NAMALWA (cell line): ENCODE data around the gene DOHH.
"Not testable (repeated sequence)": the region's sequence is repeated elsewhere in the genome, so short reads cannot be mapped to it uniquely, and the experiment has no call there.

Source experiments
- DNase-seq: peaks from one replicate; pipeline ENCODE4 v3.0.0-alpha.2; 2015; ENCODE audit warnings: low spot score

DOHH gene

DNA sequence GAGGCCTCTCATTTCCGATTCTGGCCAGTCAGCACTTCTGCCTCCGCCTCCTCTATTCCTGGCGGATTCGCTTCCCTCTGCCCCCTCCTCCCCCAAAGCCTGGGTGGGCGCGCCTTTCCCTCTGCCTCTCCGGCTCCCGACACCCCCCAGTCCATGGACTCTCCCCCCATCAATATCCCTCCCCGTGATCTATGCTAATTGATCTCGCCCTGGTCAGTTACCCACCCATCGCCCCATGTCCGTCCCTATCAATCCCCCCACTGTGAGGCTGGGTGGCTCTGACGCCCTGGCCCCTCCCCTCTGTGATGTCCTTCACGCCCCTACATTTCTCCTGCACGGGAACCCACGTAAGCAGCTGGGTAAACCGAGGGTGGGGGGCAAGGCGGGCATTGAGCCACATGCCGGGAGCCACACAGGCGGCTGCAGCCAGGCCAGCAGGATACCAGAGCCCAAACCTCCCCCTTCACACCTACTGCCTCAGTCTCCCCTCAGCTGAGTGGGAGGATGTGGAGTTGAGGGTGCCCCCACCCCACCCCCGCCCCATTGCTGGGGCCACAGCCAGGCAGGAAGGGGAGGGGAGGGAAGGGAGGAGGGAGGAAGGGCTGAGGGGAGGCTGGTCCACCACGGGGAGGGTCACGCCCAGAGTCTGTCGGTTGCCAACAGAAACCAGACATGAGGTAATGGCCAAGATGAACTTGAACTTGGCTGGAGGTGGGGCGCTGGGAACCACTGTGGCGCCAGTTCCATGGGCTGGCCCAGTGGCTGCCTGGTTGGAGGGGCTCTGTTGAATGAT is 41.2 kb downstream of the DOHH start:
- DNase-seq, result peak; percentile 35

GRCh38 chr19:3458229-3459088 is 42.0 kb downstream of the DOHH start:
- DNase-seq, result no peak

- no peak for DNase-seq
These were observed 42.8 kb downstream of the DOHH start for GRCh38 chr19:3457528-3458228.

DNA sequence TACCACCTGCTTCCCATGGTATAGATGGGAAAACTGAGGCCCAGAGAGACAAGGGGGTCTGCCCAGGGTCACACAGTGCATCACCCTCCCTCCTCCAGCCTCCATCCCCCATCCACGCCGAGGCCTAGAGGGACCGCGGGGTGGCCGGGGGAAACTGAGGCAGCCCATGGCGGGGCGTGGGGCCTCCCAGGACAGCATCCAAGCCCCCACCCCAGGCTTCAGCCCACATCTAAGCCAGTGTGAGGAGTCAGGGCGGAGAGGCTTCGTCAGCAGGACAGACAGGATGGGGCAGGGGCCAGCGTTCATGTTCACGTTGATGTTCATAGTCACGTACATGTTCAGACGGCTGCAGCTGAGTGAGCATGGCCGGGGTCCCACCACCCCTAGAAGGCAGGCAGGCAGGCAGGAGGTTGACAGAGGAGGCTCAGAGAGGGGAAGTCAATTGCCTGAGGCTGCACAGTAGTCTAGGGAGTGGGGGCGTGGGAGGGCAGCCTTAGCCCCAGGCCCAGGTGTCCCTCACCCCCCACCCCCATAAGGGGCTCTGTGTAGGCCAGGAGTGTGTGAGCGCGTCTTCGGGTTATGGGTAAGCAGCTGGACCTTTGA is 43.4 kb downstream of the DOHH start:
- no peak for DNase-seq

- no peak for DNase-seq
These were observed 44.4 kb downstream of the DOHH start for GRCh38 chr19:3455960-3456601.

DNA sequence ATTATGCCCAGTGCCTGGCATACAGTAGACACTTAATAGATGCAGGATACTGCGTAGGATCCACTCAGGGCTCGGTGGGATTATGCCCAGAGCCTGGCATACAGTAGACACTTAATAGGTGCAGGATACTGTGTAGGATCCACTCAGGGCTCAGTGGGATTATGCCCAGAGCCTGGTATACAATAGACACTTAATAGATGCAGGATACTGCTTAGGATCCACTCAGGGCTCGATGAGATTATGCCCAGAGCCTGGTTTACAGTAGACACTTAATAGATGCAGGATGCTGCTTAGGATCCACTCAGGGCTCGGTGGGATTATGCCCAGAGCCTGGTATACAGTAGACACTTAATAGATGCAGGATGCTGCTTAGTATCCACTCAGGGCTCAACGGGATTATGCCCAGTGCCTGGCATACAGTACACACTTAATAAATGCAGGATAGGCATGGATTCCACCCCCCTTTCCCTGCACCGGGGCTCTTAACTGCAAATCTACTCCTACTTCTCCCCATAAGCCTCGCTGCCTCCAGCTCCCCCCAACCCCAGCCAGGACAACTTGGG is 45.0 kb downstream of the DOHH start:
- no peak for DNase-seq

DNA sequence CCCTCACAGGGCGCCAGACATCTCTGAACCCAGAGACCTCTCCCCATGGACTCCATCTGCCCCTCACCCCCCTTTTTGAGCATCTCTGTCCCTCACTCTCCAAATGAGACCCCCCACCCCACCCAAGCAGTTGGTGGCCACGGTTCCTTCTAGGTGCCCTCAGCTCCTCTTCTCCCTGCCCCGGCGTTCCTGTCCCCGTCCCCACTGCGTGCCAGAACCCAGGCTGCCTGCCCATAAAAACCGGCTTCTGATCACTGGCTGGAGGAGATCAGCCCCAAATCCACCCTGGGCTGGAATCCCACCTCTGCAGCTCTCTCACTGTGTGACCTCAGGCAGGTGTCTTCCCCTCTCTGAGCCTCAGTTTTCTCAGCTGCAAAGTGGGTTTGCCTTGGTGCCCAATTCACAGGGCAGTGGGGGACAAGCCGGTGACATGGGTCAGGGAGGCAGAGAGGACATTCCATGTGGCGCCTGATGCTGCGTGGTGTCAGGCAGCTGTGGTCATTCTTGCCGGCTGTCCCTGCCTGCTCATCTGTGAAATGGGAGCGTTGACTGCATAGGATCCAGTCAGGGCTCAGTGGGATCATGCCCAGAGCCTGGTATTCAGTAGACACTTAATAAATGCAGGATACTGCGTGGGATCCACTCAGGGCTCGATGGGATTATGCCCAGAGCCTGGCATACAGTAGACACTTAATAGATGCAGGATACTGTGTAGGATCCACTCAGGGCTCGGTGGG is 45.6 kb downstream of the DOHH start:
- DNase-seq, result no peak

DNA sequence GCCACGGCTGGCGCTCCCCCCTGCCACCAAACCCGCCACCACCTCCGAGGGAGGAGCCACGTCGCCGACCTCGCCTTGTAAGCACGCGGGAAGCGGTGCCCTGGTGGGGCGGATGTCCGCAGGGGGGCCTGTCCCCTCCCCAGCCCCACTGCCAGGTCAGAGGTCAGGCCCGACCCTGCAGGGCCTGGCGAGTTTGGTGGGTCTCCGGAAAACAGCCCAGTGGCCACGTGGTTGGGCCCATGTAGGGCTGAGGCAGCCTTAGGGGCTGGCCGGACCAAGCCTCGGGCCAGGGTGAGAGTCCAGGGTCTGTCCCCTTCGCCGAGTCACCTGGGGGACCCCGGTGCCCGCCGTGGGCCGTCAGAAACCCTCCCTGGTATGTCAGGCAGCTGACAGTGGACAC is 46.6 kb downstream of the DOHH start:
- DNase-seq, result no peak

DNA sequence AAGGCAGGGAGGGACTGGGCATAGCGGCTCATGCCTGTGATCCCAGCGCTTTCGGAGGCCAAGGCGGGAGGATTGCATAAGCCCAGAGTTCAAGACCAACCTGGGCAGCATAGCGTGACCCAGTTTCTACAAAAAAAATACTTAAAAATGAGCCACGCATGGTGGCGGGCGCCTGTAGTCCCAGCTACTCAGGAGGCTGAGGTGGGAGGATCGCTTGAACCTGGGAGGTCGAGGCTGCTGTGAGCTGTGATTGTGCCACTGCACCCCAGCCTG is 47.6 kb downstream of the DOHH start:
- not testable (repeated sequence) for DNase-seq

- DNase-seq, result no peak
These were observed 48.1 kb downstream of the DOHH start for GRCh38 chr19:3452171-3452941.

GRCh38 chr19:3451451-3451866 is 49.0 kb downstream of the DOHH start:
- DNase-seq, result no peak

DNA sequence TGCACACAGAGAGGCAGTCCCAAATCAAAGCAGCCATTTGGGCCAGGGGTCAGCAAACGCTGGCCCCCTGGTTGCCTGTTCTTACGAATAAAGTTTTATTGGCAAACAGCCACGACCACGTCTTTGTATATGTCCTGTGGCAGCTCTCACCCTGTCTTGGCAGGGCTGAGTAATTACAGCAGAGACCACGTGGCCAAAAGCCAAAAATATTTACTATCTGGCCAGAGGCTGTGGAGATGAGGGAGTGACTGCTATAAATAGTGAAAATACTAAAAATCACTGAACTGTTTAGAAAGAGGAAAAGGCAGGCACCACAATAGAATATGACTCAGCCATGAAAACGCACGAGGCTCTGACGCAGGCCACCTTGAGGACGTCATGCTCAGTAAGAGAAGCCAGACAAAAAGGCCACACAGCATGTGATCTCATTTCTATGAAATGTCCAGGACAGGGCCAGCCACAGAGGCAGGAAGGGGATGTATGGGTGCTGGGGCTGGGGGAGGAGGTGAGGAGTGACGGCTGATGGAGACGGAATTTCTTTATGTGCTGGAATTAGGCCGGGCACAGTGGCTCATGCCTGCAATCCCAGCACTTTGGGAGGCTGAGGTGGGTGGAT is 49.6 kb downstream of the DOHH start:
- peak; percentile 54 for DNase-seq

DNA sequence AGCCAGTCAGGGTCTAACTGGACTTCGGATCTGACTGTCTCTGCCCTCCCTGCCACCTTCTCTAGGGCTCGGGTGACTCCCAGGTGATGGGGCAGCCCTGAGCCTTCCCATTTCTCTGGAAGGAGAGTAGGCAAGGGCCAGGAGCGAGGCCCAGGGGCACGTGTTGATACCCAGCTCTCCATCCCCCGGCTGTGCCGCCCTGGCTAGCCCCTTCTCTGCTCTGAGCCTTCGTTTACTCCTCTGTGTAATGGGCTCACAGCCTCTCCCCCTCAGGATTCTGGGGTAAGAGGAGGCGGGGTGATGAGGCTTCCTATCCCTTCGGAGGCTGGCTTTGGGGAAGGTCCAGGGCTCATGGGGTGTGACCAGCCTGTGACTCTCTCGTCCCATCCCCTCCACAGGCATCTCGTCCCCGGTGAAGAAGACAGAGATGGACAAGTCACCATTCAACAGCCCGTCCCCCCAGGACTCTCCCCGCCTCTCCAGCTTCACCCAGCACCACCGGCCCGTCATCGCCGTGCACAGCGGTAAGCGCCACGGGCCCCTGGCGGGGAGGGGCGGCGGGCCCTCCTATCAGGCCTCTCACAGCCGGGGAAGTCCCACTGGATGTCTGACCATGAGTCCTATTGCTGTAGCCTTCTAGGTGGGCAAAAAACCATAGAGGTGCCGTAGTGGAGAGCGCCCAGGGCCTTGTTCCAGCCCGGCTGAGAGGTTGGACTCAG is 51.7 kb downstream of the DOHH start:
- no peak for DNase-seq

DNA sequence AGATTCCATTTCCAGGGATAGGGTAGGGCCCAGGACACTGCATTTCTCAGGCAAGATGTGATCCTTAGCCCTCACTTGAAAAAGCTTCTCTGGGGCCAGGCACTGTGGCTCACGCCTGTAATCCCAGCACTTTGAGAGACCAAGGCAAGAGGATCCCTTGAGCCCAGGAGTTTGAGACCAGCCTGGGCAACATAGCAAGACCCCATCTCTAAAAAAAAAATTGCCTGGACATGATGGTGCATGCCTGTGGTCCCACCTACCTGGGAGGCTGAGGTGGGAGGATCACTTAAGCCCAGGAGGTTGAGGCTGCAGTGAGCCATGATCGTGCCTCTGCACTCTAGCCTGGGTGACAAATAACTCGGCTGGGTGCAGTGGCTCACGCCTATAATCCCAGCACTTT is 53.8 kb downstream of the DOHH start:
- DNase-seq, result not testable (repeated sequence)

GRCh38 chr19:3444695-3445234 is 55.7 kb downstream of the DOHH start:
- DNase-seq, result no peak

- DNase-seq, result no peak
These were observed 56.4 kb downstream of the DOHH start for GRCh38 chr19:3443840-3444694.

- DNase-seq, result no peak
These were observed 57.9 kb downstream of the DOHH start for GRCh38 chr19:3442487-3443071.

DNA sequence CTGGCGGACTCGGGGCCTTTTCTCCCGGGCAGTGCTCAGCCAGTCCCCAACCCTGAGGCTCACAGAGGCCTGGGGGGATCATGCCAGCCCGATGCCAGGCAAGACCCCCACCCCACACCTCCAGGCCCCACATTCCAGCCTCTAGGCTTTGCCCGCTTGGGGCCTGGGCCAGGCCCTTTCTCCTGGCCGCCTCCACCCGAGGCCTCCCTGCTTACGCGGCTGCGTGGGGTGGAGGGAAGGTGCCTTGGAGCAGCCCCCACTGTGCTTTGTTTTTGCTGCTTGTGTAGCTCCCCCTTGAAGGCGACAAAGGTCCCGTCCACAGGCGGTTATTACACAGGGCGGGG is 58.5 kb downstream of the DOHH start:
- DNase-seq, result no peak
